Measurements from ENCODE around the gene DPYD. TPM values are rescaled to one million over a fixed set of nuclear protein-coding genes. Genes with fewer than 3 reads are reported as not detected.

Gene DPYD
- total RNA-seq, 1 experiment from 2014 or later, result 24.5 TPM

DNA sequence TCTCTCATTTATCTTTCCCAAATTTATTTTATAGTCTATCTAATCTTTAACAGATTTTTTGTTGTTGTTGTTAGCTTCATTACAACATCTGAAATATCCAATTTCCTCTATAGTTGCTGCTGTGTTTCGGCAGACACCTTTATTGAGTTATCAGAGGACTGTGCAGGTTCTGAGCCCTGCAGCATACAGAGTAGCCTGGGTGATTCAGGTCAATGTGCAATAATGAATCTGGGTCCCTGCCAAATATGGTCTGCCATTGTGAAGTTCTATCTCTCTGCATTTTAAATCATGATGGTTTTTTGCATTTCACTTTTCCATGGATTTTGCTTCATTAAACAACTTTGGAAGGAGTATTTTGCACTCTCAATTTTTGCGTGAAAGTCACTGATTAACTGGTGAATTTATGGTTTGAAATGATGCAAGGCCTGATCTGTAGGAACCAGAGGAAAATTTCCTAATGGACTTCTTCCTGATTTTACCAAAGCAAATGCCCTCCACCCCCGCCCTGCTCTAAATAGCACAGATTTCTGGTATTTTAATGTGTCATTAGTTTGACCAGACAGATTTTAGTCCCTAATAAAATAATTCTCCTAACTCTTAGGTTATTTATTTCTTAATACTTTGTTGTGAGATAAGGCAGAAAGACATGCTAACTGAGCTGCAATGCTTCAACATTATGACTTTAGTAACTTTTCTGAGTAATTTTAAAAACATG, 797.0 kb downstream of the DPYD start:
- H3K9me3 ChIP-seq, result no peaks in the 10 kb centered on the region
- no peak overlapping the region for H3K4me3 ChIP-seq
- no peaks in the 10 kb centered on the region for H3K36me3 ChIP-seq
- no peaks in the 10 kb centered on the region for H3K27me3 ChIP-seq
- DNase-seq, result no peak

GRCh38 chr1:97120806-97121205, 800.0 kb downstream of the DPYD start:
- Histone ChIP-seq H3K27me3 (no peaks in the 10 kb centered on the region), H3K36me3 (no peaks in the 10 kb centered on the region), H3K9me3 (no peaks in the 10 kb centered on the region), H3K4me3 (no peak overlapping the region)
- no peak for DNase-seq

GRCh38 chr1:97119260-97120158, 801.3 kb downstream of the DPYD start:
- no peak overlapping the region for H3K4me3 ChIP-seq
- no peak for DNase-seq
- no peaks in the 10 kb centered on the region for H3K27me3 ChIP-seq
- no peaks in the 10 kb centered on the region for H3K9me3 ChIP-seq
- no peaks in the 10 kb centered on the region for H3K36me3 ChIP-seq

DNA sequence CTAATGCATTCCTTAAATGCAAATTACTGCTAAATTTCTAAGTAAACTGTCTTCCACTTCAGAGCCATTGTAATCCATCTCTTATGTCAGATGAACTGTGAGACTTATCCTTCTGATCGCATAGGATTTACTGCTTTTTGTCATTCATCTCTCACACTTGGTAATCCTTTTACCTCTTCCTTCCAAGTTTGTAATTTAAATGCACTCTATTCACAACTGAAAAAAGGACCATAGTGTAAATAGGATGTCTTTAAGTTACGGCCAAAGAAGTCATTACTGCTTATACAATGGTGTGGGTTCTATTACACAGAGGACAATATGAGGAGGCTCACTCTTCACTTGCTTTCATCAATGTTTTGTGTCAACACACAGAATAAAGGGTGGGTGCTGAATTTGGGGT, 806.0 kb downstream of the DPYD start:
- Histone ChIP-seq H3K27me3 (no peaks in the 10 kb centered on the region), H3K4me3 (no peak overlapping the region), H3K36me3 (no peaks in the 10 kb centered on the region), H3K9me3 (no peaks in the 10 kb centered on the region)
- DNase-seq, result no peak

DNA sequence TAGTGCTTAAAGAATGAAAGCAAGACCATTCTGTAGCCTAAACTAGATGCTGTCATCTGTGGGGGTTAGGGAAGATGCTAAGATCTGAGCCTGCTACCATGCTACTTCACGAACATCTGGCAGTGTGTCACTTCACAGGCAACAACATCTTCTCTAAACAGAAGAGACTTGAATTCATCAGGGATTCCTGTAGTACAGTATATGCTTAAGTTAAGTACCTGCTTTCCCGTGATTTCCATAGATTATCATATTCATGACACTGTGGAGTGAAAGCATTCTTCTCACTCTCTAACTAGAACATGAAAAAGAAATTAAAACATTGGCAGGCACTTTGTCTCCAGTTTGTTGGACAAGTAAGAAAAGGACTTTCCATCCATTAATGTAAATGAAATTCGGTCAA, 808.4 kb downstream of the DPYD start:
- Histone ChIP-seq H3K9me3 (no peaks in the 10 kb centered on the region), H3K4me3 (no peak overlapping the region), H3K27me3 (no peaks in the 10 kb centered on the region), H3K36me3 (no peaks in the 10 kb centered on the region)
- no peak for DNase-seq

DNA sequence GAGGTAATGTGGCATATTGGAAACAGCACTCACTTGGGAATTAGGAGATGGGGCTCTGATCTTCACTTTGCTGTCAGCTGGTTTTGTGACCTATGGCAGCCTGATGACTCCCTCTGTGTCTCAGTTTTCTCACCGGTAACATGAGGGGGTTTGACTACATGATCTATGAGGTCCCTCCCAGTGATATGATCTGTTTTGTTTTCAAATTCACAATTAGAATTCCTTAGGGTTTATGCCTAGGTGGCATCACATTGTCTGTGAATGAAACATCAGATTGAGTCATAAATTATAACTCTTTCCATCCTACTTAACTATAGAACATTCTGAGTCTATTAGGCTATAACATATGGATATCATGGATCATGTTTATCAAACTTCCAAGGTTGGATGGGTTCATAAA, 812.7 kb downstream of the DPYD start:
- Histone ChIP-seq H3K36me3 (no peaks in the 10 kb centered on the region), H3K4me3 (no peak overlapping the region), H3K9me3 (peaks cover 4% of the 10 kb centered on the region; the same call in 1 of the 2 replicates), H3K27me3 (no peaks in the 10 kb centered on the region)
- DNase-seq, result no peak

GRCh38 chr1:97105531-97105930, 815.3 kb downstream of the DPYD start:
- Histone ChIP-seq H3K4me3 (no peak overlapping the region), H3K27me3 (no peaks in the 10 kb centered on the region), H3K9me3 (peaks cover 4% of the 10 kb centered on the region; the same call in 1 of the 2 replicates), H3K36me3 (no peaks in the 10 kb centered on the region)
- no peak for DNase-seq

DNA sequence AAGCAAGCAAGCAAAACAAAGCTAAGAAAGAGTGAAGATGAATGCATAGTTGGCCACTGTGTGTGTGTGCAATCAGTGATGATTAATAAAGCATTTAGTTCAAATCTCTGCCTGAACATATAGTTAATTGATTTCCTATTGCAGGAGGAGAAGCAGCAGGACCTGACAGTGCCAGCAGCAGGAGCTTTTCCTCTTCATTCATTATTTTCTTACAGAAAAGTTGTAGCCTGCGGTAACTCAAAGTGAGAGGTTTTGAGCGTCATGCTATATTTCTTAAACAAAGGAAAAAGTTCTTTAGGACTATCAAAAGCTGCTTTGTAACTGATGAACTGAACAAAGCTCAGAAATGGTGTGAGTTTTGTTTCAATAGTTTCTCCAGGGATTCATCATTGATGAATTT, 819.3 kb downstream of the DPYD start:
- Histone ChIP-seq H3K36me3 (peaks cover 5% of the 10 kb centered on the region; the same call in 1 of the 2 replicates), H3K27me3 (no peaks in the 10 kb centered on the region), H3K4me3 (no peak overlapping the region), H3K9me3 (peaks cover 7% of the 10 kb centered on the region; the same call in 1 of the 2 replicates)
- no peak for DNase-seq

DNA sequence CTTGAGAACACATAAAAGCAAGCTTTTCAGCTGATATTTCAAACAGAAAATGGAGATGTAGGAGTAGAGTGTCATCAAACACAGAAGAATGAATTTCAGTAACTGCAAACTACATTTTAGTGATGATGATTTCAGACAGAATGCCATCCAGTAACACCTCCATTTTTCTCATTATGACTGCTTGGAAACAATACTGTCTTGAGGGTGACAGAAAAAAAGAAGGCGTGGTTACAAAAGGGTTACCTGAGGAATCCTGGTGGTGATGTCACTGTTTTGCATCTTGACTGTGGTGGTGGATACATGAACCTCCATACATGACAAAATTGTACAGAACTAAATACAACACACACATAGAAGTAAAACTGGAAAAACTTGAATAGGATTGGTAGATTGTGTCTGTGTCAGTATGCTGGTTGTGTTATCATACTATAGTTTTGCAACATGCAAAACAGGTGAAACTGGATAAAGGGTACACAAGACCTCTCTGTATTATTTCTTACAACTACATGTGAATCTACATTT, 823.4 kb downstream of the DPYD start:
- Histone ChIP-seq H3K36me3 (peaks cover 5% of the 10 kb centered on the region; the same call in 1 of the 2 replicates), H3K27me3 (no peaks in the 10 kb centered on the region), H3K9me3 (0 out of 2 replicates have a peak, but pooled peaks cover 4% of the 10 kb centered on the region), H3K4me3 (no peak overlapping the region)
- DNase-seq, result no peak

- DNase-seq, result no peak
- H3K9me3 ChIP-seq, result 0 out of 2 replicates have a peak, but pooled peaks cover 4% of the 10 kb centered on the region
- H3K36me3 ChIP-seq, result peaks cover 5% of the 10 kb centered on the region; the same call in 1 of the 2 replicates
These were observed 825.1 kb downstream of the DPYD start for GRCh38 chr1:97095764-97096163.

DNA sequence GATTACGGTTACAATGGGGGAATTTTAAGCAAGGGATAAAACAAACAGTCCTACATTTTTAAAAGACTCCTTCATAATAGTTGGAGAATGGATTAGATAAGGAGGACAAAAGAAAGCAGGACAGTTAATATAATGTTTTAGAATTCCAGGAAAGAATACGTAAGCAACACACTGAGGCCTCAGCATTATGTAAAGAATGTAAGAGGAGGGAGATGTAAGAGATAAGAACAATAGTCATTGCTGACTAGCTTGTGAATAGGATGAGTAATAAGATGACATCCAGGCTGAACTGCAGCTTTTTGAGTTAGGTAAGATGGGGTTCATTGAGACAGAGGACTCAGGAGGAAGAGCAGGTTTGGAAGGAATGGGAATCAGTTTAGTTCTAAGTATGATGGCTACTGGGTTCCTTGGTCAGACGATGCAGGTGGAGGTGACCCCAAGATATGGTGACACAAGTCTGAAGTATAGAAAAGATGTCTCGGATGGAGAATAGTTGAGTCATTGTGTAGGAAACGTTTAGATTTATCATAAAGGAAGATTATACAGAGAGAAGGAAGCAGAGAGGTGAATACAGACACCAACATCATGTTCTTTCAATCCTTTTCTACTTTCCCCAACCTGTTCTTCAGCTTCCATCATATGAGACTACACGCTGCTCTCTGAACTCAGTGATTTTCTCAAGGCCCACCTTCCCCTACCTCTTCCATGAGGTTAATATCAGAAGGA, 826.4 kb downstream of the DPYD start:
- peaks cover 5% of the 10 kb centered on the region for H3K36me3 ChIP-seq
- H3K27me3 ChIP-seq, result no peaks in the 10 kb centered on the region
- DNase-seq, result no peak
- H3K4me3 ChIP-seq, result no peak overlapping the region
- 0 out of 2 replicates have a peak, but pooled peaks cover 4% of the 10 kb centered on the region for H3K9me3 ChIP-seq

More at GRCh38 chr1:97095764-97096163, 825.1 kb downstream of the DPYD start:
- no peak overlapping the region for H3K4me3 ChIP-seq
- no peaks in the 10 kb centered on the region for H3K27me3 ChIP-seq

- Histone ChIP-seq H3K9me3 (0 out of 2 replicates have a peak, but pooled peaks cover 4% of the 10 kb centered on the region), H3K36me3 (peaks cover 5% of the 10 kb centered on the region), H3K4me3 (no peak overlapping the region), H3K27me3 (no peaks in the 10 kb centered on the region)
- DNase-seq, result peak; percentile 14
These were observed 827.1 kb downstream of the DPYD start for GRCh38 chr1:97093741-97094140.

DNA sequence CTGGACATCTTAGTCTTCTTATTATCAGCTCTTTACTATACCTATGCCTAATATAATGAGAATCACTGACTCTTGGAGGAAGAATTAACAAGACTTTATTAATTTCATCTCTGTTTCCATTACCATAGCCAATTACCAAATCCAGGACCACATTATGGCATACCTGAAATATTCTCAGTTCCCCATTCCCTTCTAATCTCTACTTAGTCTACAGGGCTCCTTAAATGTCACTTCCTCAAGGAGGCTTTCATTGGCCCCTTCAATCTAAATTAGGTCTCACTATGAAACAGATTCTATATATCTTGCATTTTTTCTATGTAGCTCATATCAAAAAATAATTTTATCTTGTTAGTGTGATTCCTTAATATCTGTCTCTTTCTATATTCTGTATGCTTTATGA, 828.0 kb downstream of the DPYD start:
- Histone ChIP-seq H3K9me3 (0 out of 2 replicates have a peak, but pooled peaks cover 4% of the 10 kb centered on the region), H3K36me3 (peaks cover 5% of the 10 kb centered on the region), H3K4me3 (no peak overlapping the region), H3K27me3 (no peaks in the 10 kb centered on the region)
- DNase-seq, result no peak

- Histone ChIP-seq H3K27me3 (no peaks in the 10 kb centered on the region), H3K36me3 (peaks cover 1% of the 10 kb centered on the region), H3K9me3 (0 out of 2 replicates have a peak, but pooled peaks cover 3% of the 10 kb centered on the region), H3K4me3 (no peak overlapping the region)
- DNase-seq, result no peak
These were observed 829.2 kb downstream of the DPYD start for GRCh38 chr1:97091679-97092078.

- Histone ChIP-seq H3K9me3 (no peaks in the 10 kb centered on the region), H3K4me3 (no peak overlapping the region), H3K36me3 (no peaks in the 10 kb centered on the region; the same call in 1 of the 2 replicates), H3K27me3 (no peaks in the 10 kb centered on the region)
- DNase-seq, result no peak
These were observed 829.6 kb downstream of the DPYD start for GRCh38 chr1:97091263-97091662.

DNA sequence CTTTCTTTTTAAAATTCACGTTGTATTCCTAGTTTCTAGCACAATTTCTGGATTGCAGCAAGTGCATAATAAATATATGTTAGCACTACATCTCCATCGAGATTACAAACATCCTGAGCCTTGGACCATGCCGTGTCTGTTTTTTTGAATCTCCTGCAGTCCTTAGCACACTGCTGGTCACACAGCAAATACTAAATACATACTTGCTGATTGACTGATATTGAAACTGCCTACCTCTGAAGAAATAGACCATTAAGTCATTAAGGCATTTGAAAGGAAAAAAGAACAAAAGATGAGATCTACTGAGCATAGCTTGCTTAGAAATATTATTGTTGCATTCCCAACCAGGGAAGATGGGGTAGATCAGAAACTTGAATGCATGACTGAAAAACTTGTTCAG, 830.1 kb downstream of the DPYD start:
- no peak overlapping the region for H3K4me3 ChIP-seq

More for the DNA sequence above, 830.1 kb downstream of the DPYD start:
- Histone ChIP-seq H3K27me3 (no peaks in the 10 kb centered on the region), H3K9me3 (no peaks in the 10 kb centered on the region), H3K36me3 (no peaks in the 10 kb centered on the region; the same call in 1 of the 2 replicates)
- no peak for DNase-seq

All from MG63 (cell line).